Right lobe of liver (tissue), 6 donors: ENCODE results near the gene PRTFDC1. TPM values are rescaled to one million over a fixed set of nuclear protein-coding genes. Genes with fewer than 3 reads are reported as not detected.

Experiments
- ATAC-seq, 4 donors: fragments of 200-7000 bp; cut with Tn5 transposase; one replicate each; pipeline ENCODE4 v1.9.1; 2020; ENCODE audit warnings: mild to moderate bottlenecking in 4 of 4, moderate library complexity in 4 of 4
- DNase-seq, 3 donors: peaks; one replicate each; pipeline ENCODE4 v3.0.0-alpha.2; 2020
- H3K27ac ChIP-seq, 3 donors: fragments of 200-600 bp; one replicate each; pipeline ENCODE4 v1.8.0; 2022
- H3K27me3 ChIP-seq, 2 donors: fragments of 200-600 bp; one replicate each; pipeline ENCODE4 v1.8.0; 2022
- H3K36me3 ChIP-seq, 4 donors: fragments of 200-600 bp; sonication (generic) in 1 of 4; one replicate each; pipeline versions ENCODE4 v1.5.1 to v1.8.0; 2017 to 2022; ENCODE audit warnings: control low read depth in 1 of 4
- H3K4me1 ChIP-seq, 4 donors: fragments of 200-600 bp; sonication (generic) in 1 of 4; one replicate each; pipeline versions ENCODE4 v1.5.1 to v1.8.0; 2017 to 2022; ENCODE audit warnings: control low read depth in 1 of 4
- H3K4me3 ChIP-seq, 3 donors: fragments of 200-600 bp; one replicate each; pipeline ENCODE4 v1.8.0; 2022
- H3K9me3 ChIP-seq, 4 donors: fragments of 200-600 bp; sonication (generic) in 1 of 4; one replicate each; pipeline versions ENCODE4 v1.5.1 to v1.8.0; 2017 to 2022; ENCODE audit warnings: control low read depth in 1 of 4
- POLR2A ChIP-seq: fragments of 450-650 bp; IDR thresholded peaks from one replicate; pipeline ENCODE4 v1.6.1; 2017; ENCODE audit warnings: antibody characterized with exemption, mild to moderate bottlenecking
- WGBS: methylation state at CpG from one replicate; pipeline ENCODE4 v1.1.6; 2018; ENCODE audit warnings: low coverage, low lambda C conversion rate; ENCODE audit not compliant: insufficient coverage; ENCODE audit errors: missing lambda C conversion rate; 5-methylcytosine and 5-hydroxymethylcytosine counted together
- intact Hi-C, 2 donors: fragments of 100-400 bp; cut with DNase I; formaldehyde crosslinking; loops; one replicate each; pipeline versions ENCODE4 v1.11.2 to v1.14.1; 2022
- small RNA-seq, 2 experiments: library from RNA; depleted of rRNA; stranded (forward); fragments of <200 nt; gene quantifications; one replicate each; pipeline ENCODE3, GENCODE V24; 2016
- total RNA-seq, 6 experiments: library from RNA; depleted of rRNA in 2 of 6; stranded (reverse); fragments of >200 nt in 2 of 6; fragmentation: NEBNext Ultra II Directional in 3 of 6; extraction: Animal tissue kit (Norgen Biotek cat#: 25700) in 3 of 6; gene quantifications; one replicate each; pipeline versions ENCODE4 v1.1.0 to v1.2.4, GENCODE V29; 2016 to 2023
- TF ChIP-seq, protein P1 (sequence below), 4 donors: fragments of 200-600 bp in 3 of 4; fragments of 450-650 bp in 1 of 4; IDR thresholded peaks; one replicate each; pipeline versions ENCODE4 v1.5.1 to v1.8.0; 2016 to 2022; ENCODE audit warnings: antibody characterized with exemption in 4 of 4, mild to moderate bottlenecking in 2 of 4
- donor health status: DM: no; HTN: yes; CAD: no.
- donor health status: DM: no; HTN: no; CAD: no.
- donor health status: DM: no; HTN: no; CAD: no.
- donor health status: DM: no; HTN: yes; CAD: no.
- donor health status: DM: no; HTN: yes; CAD: no.

PRTFDC1 gene
- total RNA-seq, 6 experiments from 2014 or later = 0.76 to 3.5 (median 1.1) TPM; not detected in 1

- Histone ChIP-seq H3K4me1 (no peaks in the 10 kb centered on the region), H3K9me3 (no peaks in the 10 kb centered on the region), H3K27me3 (no peaks in the 10 kb centered on the region), H3K4me3 (no peak overlapping the region), H3K36me3 (no peaks in the 10 kb centered on the region), H3K27ac (no peak overlapping the region)
- no peak for DNase-seq
- intact Hi-C loops = no loop called here
- no peak for ATAC-seq
- TF ChIP-seq, protein P1, sequence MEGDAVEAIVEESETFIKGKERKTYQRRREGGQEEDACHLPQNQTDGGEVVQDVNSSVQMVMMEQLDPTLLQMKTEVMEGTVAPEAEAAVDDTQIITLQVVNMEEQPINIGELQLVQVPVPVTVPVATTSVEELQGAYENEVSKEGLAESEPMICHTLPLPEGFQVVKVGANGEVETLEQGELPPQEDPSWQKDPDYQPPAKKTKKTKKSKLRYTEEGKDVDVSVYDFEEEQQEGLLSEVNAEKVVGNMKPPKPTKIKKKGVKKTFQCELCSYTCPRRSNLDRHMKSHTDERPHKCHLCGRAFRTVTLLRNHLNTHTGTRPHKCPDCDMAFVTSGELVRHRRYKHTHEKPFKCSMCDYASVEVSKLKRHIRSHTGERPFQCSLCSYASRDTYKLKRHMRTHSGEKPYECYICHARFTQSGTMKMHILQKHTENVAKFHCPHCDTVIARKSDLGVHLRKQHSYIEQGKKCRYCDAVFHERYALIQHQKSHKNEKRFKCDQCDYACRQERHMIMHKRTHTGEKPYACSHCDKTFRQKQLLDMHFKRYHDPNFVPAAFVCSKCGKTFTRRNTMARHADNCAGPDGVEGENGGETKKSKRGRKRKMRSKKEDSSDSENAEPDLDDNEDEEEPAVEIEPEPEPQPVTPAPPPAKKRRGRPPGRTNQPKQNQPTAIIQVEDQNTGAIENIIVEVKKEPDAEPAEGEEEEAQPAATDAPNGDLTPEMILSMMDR (IDR thresholded peaks at IDR 0.05) = no peak
- TF ChIP-seq POLR2A = no peak
- WGBS = 85% methylated on average over 8 of the region's 8 CpGs
These were observed 148.0 kb downstream of the PRTFDC1 start for GRCh38 chr10:24804392-24804791.

DNA sequence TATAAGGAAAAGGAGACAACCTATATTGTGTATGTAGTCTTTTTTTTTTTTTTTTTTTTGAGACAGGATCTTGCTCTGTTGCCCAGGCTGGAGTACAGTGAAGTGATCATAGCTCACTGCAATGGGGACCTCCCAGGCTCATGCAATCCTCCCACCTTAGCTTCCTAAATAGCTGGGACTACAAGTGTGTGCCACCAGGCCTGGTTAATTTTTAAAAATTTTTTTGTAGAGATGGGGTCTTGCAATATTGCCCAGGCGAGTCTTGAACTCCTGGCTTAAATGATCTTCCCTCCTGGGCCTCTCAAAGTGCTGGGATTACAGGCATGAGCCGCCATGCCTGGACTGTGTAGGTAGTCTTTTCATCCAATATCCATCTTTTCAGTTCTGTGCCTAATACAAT is 150.0 kb downstream of the PRTFDC1 start:
- ATAC-seq = no peak
- H3K36me3 ChIP-seq = no peaks in the 10 kb centered on the region
- H3K4me1 ChIP-seq = no peaks in the 10 kb centered on the region
- intact Hi-C loops = no loop called here
- no peak for DNase-seq
- WGBS = 90% methylated on average over 2 of the region's 2 CpGs
- H3K4me3 ChIP-seq = no peak overlapping the region
- TF ChIP-seq POLR2A = no peak
- TF ChIP-seq, protein P1 (IDR thresholded peaks at IDR 0.05) = no peak
- no peaks in the 10 kb centered on the region for H3K27me3 ChIP-seq
- no peaks in the 10 kb centered on the region for H3K9me3 ChIP-seq
- H3K27ac ChIP-seq = no peak overlapping the region

DNA sequence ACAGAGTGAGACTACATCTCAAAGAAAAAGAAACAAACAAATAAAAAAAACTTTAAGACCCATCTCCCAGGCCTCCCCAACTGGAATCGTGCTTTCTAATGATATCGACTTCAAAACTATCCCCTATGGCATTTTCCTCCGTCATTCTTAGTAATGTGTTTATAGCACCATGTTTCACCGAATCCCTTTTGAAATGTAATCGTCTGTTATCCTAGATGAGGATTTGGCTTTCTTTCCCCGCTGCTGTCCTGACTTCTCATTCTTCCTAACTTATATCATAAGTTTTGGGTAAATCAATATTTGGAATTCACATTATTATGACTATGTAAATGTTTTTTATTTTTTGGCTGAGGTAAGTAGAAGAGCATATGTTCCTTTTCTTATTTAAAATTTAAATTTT is 151.5 kb downstream of the PRTFDC1 start:
- WGBS = 82% methylated on average over 6 of the region's 6 CpGs
- Histone ChIP-seq H3K4me3 (no peak overlapping the region), H3K36me3 (no peaks in the 10 kb centered on the region), H3K27ac (no peak overlapping the region), H3K27me3 (no peaks in the 10 kb centered on the region), H3K9me3 (no peaks in the 10 kb centered on the region), H3K4me1 (no peaks in the 10 kb centered on the region)
- intact Hi-C loops = no loop called here
- ATAC-seq = no peak
- no peak for TF ChIP-seq POLR2A
- TF ChIP-seq, protein P1 (IDR thresholded peaks at IDR 0.05) = no peak
- no peak for DNase-seq

Small RNAs within 50 kb of the gene (small RNA-seq; reads per million reads assigned to genes)
- gene AL512598.1 (0 reads per million in 2 experiments), gene RN7SKP241 (0 reads per million in 2 experiments)

Other genes starting within 250 kb of the PRTFDC1 start
- gene ARHGAP21, start 228.7 kb downstream of the PRTFDC1 start, total RNA-seq = 10 to 100 TPM; 27.6 to 47.1 (median 31.0) TPM
- gene ENKUR, start 63.6 kb upstream of the PRTFDC1 start, total RNA-seq = under 1 TPM; 0.15 to 1.00 (median 0.27) TPM
- gene THNSL1, start 64.0 kb upstream of the PRTFDC1 start, total RNA-seq = 10 to 100 TPM in 1 of 6 experiments, 1 to 10 TPM in 5; 4.9 to 13.6 (median 7.6) TPM
- under 1 TPM in 2 of 6 experiments, not detected in 4; 0.04 to 0.14 TPM for gene GPR158, start 222.4 kb upstream of the PRTFDC1 start, total RNA-seq